H1 (cell line): ENCODE results near the gene FBXL17. TPM values are rescaled to one million over a fixed set of nuclear protein-coding genes. Genes with fewer than 3 reads are reported as not detected.

Experiments used
- CTCF ChIA-PET: fragments of 300-600 bp; sonication (Branson Sonifier 250); formaldehyde crosslinking; loops from one replicate; lab custom pipeline; 2021; ENCODE audit not compliant: partially characterized antibody; lab: Charles Lee
- POLR2A ChIA-PET: fragments of 300-600 bp; sonication (Branson Sonifier 250); formaldehyde crosslinking; loops from one replicate; lab custom pipeline; 2021; ENCODE audit warnings: inconsistent platforms; ENCODE audit not compliant: partially characterized antibody; lab: Charles Lee
- DNase-seq, 2 experiments: peaks; one replicate each; pipeline versions ENCODE4 v3.0.0 to v3.0.0-alpha.2; 2010 to 2022; ENCODE audit warnings: low spot score in 2 of 2, low read depth in 1 of 2, mixed read lengths in 1 of 2
- FAIRE-seq: peaks from 2 replicates; lab custom pipeline; 2011; peaks lifted over from hg19 to GRCh38; lab: Jason Lieb, UNC
- H2AFZ ChIP-seq: 2 replicates; pipeline ENCODE4 v1.8.1; 2012; ENCODE audit warnings: low read length, inconsistent platforms
- H2AK5ac ChIP-seq: 2 replicates; pipeline ENCODE4 v1.6.1; 2013; ENCODE audit warnings: low read depth, low read length
- H2BK120ac ChIP-seq: replicated peaks from 2 replicates; pipeline ENCODE3; 2013; ENCODE audit warnings: low read depth, low read length, inconsistent platforms
- H2BK12ac ChIP-seq: 2 replicates; pipeline ENCODE4 v1.6.1; 2013; ENCODE audit warnings: low read depth, low read length
- H2BK15ac ChIP-seq: 2 replicates; pipeline ENCODE4 v1.6.1; 2013; ENCODE audit warnings: low read length
- H2BK20ac ChIP-seq: 2 replicates; pipeline ENCODE4 v1.6.1; 2013; ENCODE audit warnings: low read length
- H2BK5ac ChIP-seq: 2 replicates; pipeline ENCODE4 v1.6.1; 2013; ENCODE audit warnings: low read depth, low read length
- H3K14ac ChIP-seq: 2 replicates; pipeline ENCODE4 v1.6.1; 2013; ENCODE audit warnings: inconsistent platforms; ENCODE audit not compliant: insufficient read length
- H3K18ac ChIP-seq: 2 replicates; pipeline ENCODE4 v1.6.1; 2013; ENCODE audit warnings: low read length; ENCODE audit errors: extremely low read depth
- H3K23ac ChIP-seq: 2 replicates; pipeline ENCODE4 v1.6.1; 2013; ENCODE audit warnings: inconsistent platforms; ENCODE audit not compliant: insufficient read length
- H3K23me2 ChIP-seq: 2 replicates; pipeline ENCODE4 v1.6.1; 2013; ENCODE audit warnings: low read depth, low read length
- H3K27ac ChIP-seq: 2 replicates; pipeline ENCODE4 v1.6.1; 2011; ENCODE audit warnings: low read depth, low read length, inconsistent platforms
- H3K27me3 ChIP-seq, 4 experiments: replicated peaks in 1 of 4; 1 replicate in 1 of 4; 2 replicates in 3 of 4; pipeline versions ENCODE4 v1.6.1 to v1.8.1; 2011 to 2013; ENCODE audit warnings: low read length in 3 of 4, mild to moderate bottlenecking in 3 of 4, inconsistent platforms in 2 of 4, mixed read lengths in 2 of 4, moderate library complexity in 1 of 4; ENCODE audit not compliant: control insufficient read depth in 3 of 4, insufficient read depth in 3 of 4; ENCODE audit errors: extremely low read depth in 1 of 4
- H3K36me3 ChIP-seq, 4 experiments: 2 replicates each; pipeline versions ENCODE4 v1.6.1 to v1.8.1; 2011 to 2013; ENCODE audit warnings: mild to moderate bottlenecking in 4 of 4, low read length in 3 of 4, moderate library complexity in 2 of 4, control low read depth in 1 of 4, inconsistent platforms in 1 of 4; ENCODE audit not compliant: insufficient read depth in 4 of 4, control insufficient read depth in 2 of 4
- H3K4ac ChIP-seq: replicated peaks from 2 replicates; pipeline ENCODE3; 2013; ENCODE audit warnings: low read length, low read depth, mixed read lengths, inconsistent platforms; ENCODE audit not compliant: insufficient read length
- H3K4me1 ChIP-seq, 4 experiments: replicated peaks in 1 of 4; 1 replicate in 1 of 4; 2 replicates in 3 of 4; pipeline versions ENCODE4 v1.6.1 to v1.8.1; 2011 to 2013; ENCODE audit warnings: low read length in 3 of 4, inconsistent platforms in 2 of 4, mixed read lengths in 1 of 4; ENCODE audit not compliant: insufficient read depth in 4 of 4, control insufficient read depth in 3 of 4
- H3K4me2 ChIP-seq, 2 experiments: 2 replicates each; pipeline versions ENCODE4 v1.6.1 to v1.8.1; 2011 to 2013; ENCODE audit warnings: low read depth in 2 of 2, low read length in 2 of 2, control low read depth in 1 of 2, inconsistent platforms in 1 of 2, mild to moderate bottlenecking in 1 of 2; ENCODE audit not compliant: insufficient read depth in 1 of 2
- H3K4me3 ChIP-seq, 4 experiments: fragments of 200-600, 300-600 bp in 1 of 4; sonication (generic), shearing (Covaris generic), sonication (Bioruptor Twin) in 1 of 4; 2 replicates each; pipeline versions ENCODE4 v1.5.1 to v1.8.1; 2011 to 2016; ENCODE audit warnings: low read length in 4 of 4, low read depth in 3 of 4, control low read depth in 2 of 4, inconsistent platforms in 2 of 4, mild to moderate bottlenecking in 2 of 4, mixed read lengths in 1 of 4, moderate library complexity in 1 of 4; ENCODE audit not compliant: insufficient read depth in 2 of 4; ENCODE audit errors: extremely low read depth in 1 of 4
- H3K56ac ChIP-seq: replicated peaks from 2 replicates; pipeline ENCODE3; 2013; ENCODE audit warnings: low read depth, mild to moderate bottlenecking, mixed read lengths, low read length, inconsistent platforms; ENCODE audit not compliant: insufficient read length
- H3K79me1 ChIP-seq: 2 replicates; pipeline ENCODE4 v1.6.1; 2013; ENCODE audit warnings: low read depth, low read length, control low read depth
- H3K79me2 ChIP-seq, 2 experiments: 2 replicates each; pipeline versions ENCODE4 v1.6.1 to v1.8.1; 2012 to 2013; ENCODE audit warnings: low read length in 2 of 2, mild to moderate bottlenecking in 2 of 2, inconsistent platforms in 1 of 2; ENCODE audit not compliant: insufficient read depth in 2 of 2, control insufficient read depth in 1 of 2
- H3K9ac ChIP-seq, 4 experiments: replicated peaks in 1 of 4; 1 replicate in 1 of 4; 2 replicates in 3 of 4; pipeline versions ENCODE4 v1.6.1 to v1.8.1; 2011 to 2013; ENCODE audit warnings: low read depth in 3 of 4, low read length in 3 of 4, control low read depth in 2 of 4, mild to moderate bottlenecking in 2 of 4, moderate library complexity in 2 of 4, inconsistent platforms in 1 of 4; ENCODE audit errors: extremely low read depth in 1 of 4
- H3K9me3 ChIP-seq, 2 experiments: 2 replicates each; pipeline versions ENCODE4 v1.6.1 to v1.8.1; 2012 to 2013; ENCODE audit warnings: mild to moderate bottlenecking in 2 of 2, moderate library complexity in 2 of 2, control low read depth in 1 of 2, inconsistent platforms in 1 of 2, low read depth in 1 of 2, low read length in 1 of 2, mixed read lengths in 1 of 2; ENCODE audit not compliant: insufficient read depth in 2 of 2
- H4K20me1 ChIP-seq, 2 experiments: replicated peaks in 1 of 2; 2 replicates each; pipeline versions ENCODE3 to v1.8.1; 2011 to 2013; ENCODE audit warnings: inconsistent platforms in 2 of 2, low read length in 2 of 2, mild to moderate bottlenecking in 1 of 2; ENCODE audit not compliant: insufficient read depth in 2 of 2, control insufficient read depth in 1 of 2
- H4K5ac ChIP-seq: 2 replicates; pipeline ENCODE4 v1.6.1; 2013; ENCODE audit warnings: low read length, low read depth, mixed read lengths, inconsistent platforms; ENCODE audit not compliant: insufficient read length
- H4K8ac ChIP-seq: 2 replicates; pipeline ENCODE4 v1.8.0; 2013; ENCODE audit warnings: mild to moderate bottlenecking, moderate library complexity, low read length, inconsistent platforms; ENCODE audit not compliant: insufficient read depth; ENCODE audit errors: extremely low read depth
- H4K91ac ChIP-seq: replicated peaks from 2 replicates; pipeline ENCODE3; 2013; ENCODE audit warnings: low read length, mixed read lengths, inconsistent platforms; ENCODE audit not compliant: insufficient read length
- ASH2L ChIP-seq: fragments of 200-600, 300-600 bp; sonication (generic); IDR thresholded peaks from one replicate; pipeline ENCODE4 v1.7.1; 2017; ENCODE audit warnings: low read length
- CEBPB ChIP-seq: IDR thresholded peaks from 2 replicates; pipeline ENCODE4 v1.6.1; 2012; ENCODE audit warnings: low read depth, low read length
- EGR1 ChIP-seq: IDR thresholded peaks from 2 replicates; pipeline ENCODE4 v1.6.1; 2011; ENCODE audit warnings: low read depth, low read length, borderline replicate concordance
- FOSL1 ChIP-seq: IDR thresholded peaks from 2 replicates; pipeline ENCODE4 v1.6.1; 2011; ENCODE audit warnings: mild to moderate bottlenecking, low read depth, low read length, moderate library complexity; ENCODE audit not compliant: insufficient read depth
- JUN ChIP-seq: IDR thresholded peaks from 2 replicates; pipeline ENCODE4 v1.6.1; 2011; ENCODE audit warnings: low read depth, mild to moderate bottlenecking, improper control_type of control experiment, low read length
- NRF1 ChIP-seq: IDR thresholded peaks from 2 replicates; pipeline ENCODE4 v1.6.1; 2011; ENCODE audit warnings: mild to moderate bottlenecking, low read depth, low read length, improper control_type of control experiment
- TAF1 ChIP-seq: IDR thresholded peaks from 2 replicates; pipeline ENCODE4 v1.6.1; 2011; ENCODE audit warnings: mild to moderate bottlenecking, low read depth, low read length
- WGBS, 2 experiments: shearing (Covaris generic) in 1 of 2; methylation state at CpG; one replicate each; pipeline versions ENCODE4 v1.1.6 to v1.1.7; 2013 to 2015; ENCODE audit warnings: low lambda C conversion rate in 2 of 2, mixed read lengths in 2 of 2, inconsistent platforms in 1 of 2, low coverage in 1 of 2, missing lambda C conversion rate in 1 of 2; ENCODE audit not compliant: insufficient replicate concordance in 2 of 2, insufficient coverage in 1 of 2, insufficient read length in 1 of 2; ENCODE audit errors: extremely low coverage in 1 of 2, missing lambda C conversion rate in 1 of 2; 5-methylcytosine and 5-hydroxymethylcytosine counted together
- polyA plus RNA-seq, 7 experiments: library from polyadenylated mRNA; depleted of rRNA in 3 of 7; stranded (reverse) in 5 of 7; unstranded in 2 of 7; fragments of >200 nt in 5 of 7; fragments of 200-250 nt in 2 of 7; gene quantifications; 1 replicate in 5 of 7; 2 replicates in 1 of 7; 4 replicates in 1 of 7; pipeline versions ENCODE4 v1.2.1 to v1.2.3, GENCODE V29; 2011 to 2013; ENCODE audit warnings: missing spikeins in 2 of 7, mixed read lengths in 2 of 7
- total RNA-seq: library from RNA; stranded (reverse); fragmentation: NEBNext Ultra II Directional; extraction: Animal tissue kit (Norgen Biotek cat#: 25700); gene quantifications from 2 replicates; pipeline ENCODE4 v1.2.1, GENCODE V29; 2021
- TF ChIP-seq, protein P1 (sequence below): IDR thresholded peaks from 2 replicates; pipeline ENCODE4 v1.6.1; 2012; ENCODE audit warnings: low read length, inconsistent platforms
- TF ChIP-seq, protein P2 (sequence below), 3 experiments: IDR thresholded peaks; 1 replicate in 2 of 3; 2 replicates in 1 of 3; pipeline versions ENCODE4 v1.5.1 to v1.6.1; 2011; ENCODE audit warnings: low read length in 3 of 3, mild to moderate bottlenecking in 3 of 3, inconsistent platforms in 2 of 3, low read depth in 1 of 3, moderate library complexity in 1 of 3; ENCODE audit not compliant: insufficient read depth in 1 of 3; ENCODE audit errors: control extremely low read depth in 1 of 3
- TF ChIP-seq, protein P3 (sequence below): IDR thresholded peaks from 2 replicates; pipeline ENCODE4 v1.6.1; 2011; ENCODE audit warnings: low read depth, mild to moderate bottlenecking, low read length; ENCODE audit not compliant: insufficient read depth

Gene FBXL17
- total and polyA plus RNA-seq, 2 of the 8 experiments (the other 6 are each of a cell fraction or from before 2014, with no cell fraction given) = 0.35 to 4.3 TPM

DNA sequence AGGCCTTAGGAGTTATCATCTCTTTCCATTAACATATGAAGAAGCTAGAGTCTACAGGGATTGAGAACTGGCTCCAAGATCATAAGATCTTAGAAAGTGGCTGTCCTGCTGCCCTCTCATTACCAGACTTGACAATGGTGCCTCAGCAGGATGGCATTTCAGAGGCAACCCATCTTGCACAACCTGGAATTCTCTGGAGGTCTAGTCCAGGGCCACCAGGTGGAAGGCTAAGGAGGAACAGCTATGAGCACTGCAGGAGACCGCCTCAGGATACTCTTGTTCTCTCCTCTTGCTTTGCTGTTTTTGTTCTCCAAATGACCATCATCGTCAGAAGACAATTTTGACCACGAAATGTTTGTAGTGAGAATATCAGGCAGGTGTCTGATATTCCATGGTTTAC is 322.6 kb downstream of the FBXL17 start:
- Histone ChIP-seq H3K9ac (no peak overlapping the region), H3K4me3 (no peak overlapping the region), H3K27ac (no peak overlapping the region), H4K8ac (no peak overlapping the region), H3K23me2 (no peaks in the 10 kb centered on the region; the same call in 1 of the 2 replicates), H3K4me2 (no peak overlapping the region), H2AK5ac (no peak overlapping the region), H3K4ac (no peak overlapping the region), H2BK15ac (no peak overlapping the region), H4K5ac (no peak overlapping the region), H4K91ac (no peak overlapping the region), H3K36me3 (no peaks in the 10 kb centered on the region), H2BK12ac (no peak overlapping the region), H4K20me1 (no peaks in the 10 kb centered on the region), H2BK120ac (no peak overlapping the region), H2AFZ (no peak overlapping the region), H3K9me3 (no peaks in the 10 kb centered on the region), H3K56ac (no peak overlapping the region), H3K14ac (no peak overlapping the region), H2BK20ac (no peak overlapping the region), H3K79me1 (no peaks in the 10 kb centered on the region), H3K18ac (no peak overlapping the region), H3K27me3 (no peaks in the 10 kb centered on the region), H2BK5ac (no peak overlapping the region), H3K4me1 (no peaks in the 10 kb centered on the region; a peak in 1 of 7 replicates), H3K79me2 (no peaks in the 10 kb centered on the region), H3K23ac (no peak overlapping the region)
- ChIA-PET POLR2A (no interaction called here), CTCF (interaction anchor here (2.0 kb wide), 1 partner anchor 34 kb away, joined by 4 read pairs; no protein-coding TSS in a partner anchor)
- FAIRE-seq (no peak), DNase-seq (no peak)
- 94% methylated on average over 3 of the region's 3 CpGs; no CpG with 5 or more reads in 1 of the 2 experiments for WGBS, 2 experiments
- no peak for TF ChIP-seq FOSL1
- no peak for TF ChIP-seq TAF1
- TF ChIP-seq NRF1 = no peak
- no peak for TF ChIP-seq JUN
- TF ChIP-seq, protein P1, sequence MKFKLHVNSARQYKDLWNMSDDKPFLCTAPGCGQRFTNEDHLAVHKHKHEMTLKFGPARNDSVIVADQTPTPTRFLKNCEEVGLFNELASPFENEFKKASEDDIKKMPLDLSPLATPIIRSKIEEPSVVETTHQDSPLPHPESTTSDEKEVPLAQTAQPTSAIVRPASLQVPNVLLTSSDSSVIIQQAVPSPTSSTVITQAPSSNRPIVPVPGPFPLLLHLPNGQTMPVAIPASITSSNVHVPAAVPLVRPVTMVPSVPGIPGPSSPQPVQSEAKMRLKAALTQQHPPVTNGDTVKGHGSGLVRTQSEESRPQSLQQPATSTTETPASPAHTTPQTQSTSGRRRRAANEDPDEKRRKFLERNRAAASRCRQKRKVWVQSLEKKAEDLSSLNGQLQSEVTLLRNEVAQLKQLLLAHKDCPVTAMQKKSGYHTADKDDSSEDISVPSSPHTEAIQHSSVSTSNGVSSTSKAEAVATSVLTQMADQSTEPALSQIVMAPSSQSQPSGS = no peak
- TF ChIP-seq EGR1 = no peak
- TF ChIP-seq ASH2L = no peak
- peak; percentile 46; the same call in 1 of the 2 replicates for TF ChIP-seq CEBPB
- TF ChIP-seq, protein P2, sequence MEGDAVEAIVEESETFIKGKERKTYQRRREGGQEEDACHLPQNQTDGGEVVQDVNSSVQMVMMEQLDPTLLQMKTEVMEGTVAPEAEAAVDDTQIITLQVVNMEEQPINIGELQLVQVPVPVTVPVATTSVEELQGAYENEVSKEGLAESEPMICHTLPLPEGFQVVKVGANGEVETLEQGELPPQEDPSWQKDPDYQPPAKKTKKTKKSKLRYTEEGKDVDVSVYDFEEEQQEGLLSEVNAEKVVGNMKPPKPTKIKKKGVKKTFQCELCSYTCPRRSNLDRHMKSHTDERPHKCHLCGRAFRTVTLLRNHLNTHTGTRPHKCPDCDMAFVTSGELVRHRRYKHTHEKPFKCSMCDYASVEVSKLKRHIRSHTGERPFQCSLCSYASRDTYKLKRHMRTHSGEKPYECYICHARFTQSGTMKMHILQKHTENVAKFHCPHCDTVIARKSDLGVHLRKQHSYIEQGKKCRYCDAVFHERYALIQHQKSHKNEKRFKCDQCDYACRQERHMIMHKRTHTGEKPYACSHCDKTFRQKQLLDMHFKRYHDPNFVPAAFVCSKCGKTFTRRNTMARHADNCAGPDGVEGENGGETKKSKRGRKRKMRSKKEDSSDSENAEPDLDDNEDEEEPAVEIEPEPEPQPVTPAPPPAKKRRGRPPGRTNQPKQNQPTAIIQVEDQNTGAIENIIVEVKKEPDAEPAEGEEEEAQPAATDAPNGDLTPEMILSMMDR (IDR thresholded peaks at IDR 0.05; ENCODE audit: control extremely low read depth in 1 of 3, insufficient read depth in 1 of 3, low read depth in 1 of 3, low read length in 3 of 3) = peak in 1 of 3 experiments; percentile 7; a peak in 1 of 4 replicates
- TF ChIP-seq, protein P3, sequence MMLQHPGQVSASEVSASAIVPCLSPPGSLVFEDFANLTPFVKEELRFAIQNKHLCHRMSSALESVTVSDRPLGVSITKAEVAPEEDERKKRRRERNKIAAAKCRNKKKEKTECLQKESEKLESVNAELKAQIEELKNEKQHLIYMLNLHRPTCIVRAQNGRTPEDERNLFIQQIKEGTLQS = no peak
